IMR-90 (cell line): ENCODE results near the gene EPB41L4A. TPM values are rescaled to one million over a fixed set of nuclear protein-coding genes. Genes with fewer than 3 reads are reported as not detected.
"Not testable (repeated sequence)": the region's sequence is repeated elsewhere in the genome, so short reads cannot be mapped to it uniquely, and the experiment has no call there.

Experiments
- ATAC-seq: fragments of 200-7000 bp; cut with Tn5 transposase; 2 replicates; pipeline ENCODE4 v1.9.1; 2020; ENCODE audit warnings: low read depth, mild to moderate bottlenecking, moderate library complexity
- BruUV-seq: library from RNA; stranded (reverse); fragments of 400-500 nt; replicated peaks from 2 replicates; lab custom pipeline; 2021; lab: Mats Ljungman, UMichigan
- CTCF ChIA-PET: fragments of 300-600 bp; formaldehyde crosslinking; extraction: SDS; loops from one replicate; lab custom pipeline; 2021; ENCODE audit warnings: antibody characterized with exemption; lab: Yijun Ruan, JAX
- POLR2A ChIA-PET: fragments of 300-600 bp; sonication (Branson Sonifier 250); formaldehyde crosslinking; loops from one replicate; lab custom pipeline; 2022; ENCODE audit warnings: antibody characterized with exemption; ENCODE audit not compliant: unreplicated experiment; lab: Charles Lee
- DNase-seq: peaks from one replicate; pipeline ENCODE4 v3.0.0; 2013
- H2AFZ ChIP-seq: replicated peaks from 2 replicates; pipeline ENCODE3; 2013; ENCODE audit warnings: low read length, mild to moderate bottlenecking; ENCODE audit not compliant: poor library complexity
- H2AK5ac ChIP-seq: 2 replicates; pipeline ENCODE4 v1.6.1; 2013; ENCODE audit warnings: low read depth, low read length, inconsistent platforms
- H2AK9ac ChIP-seq: replicated peaks from 2 replicates; pipeline ENCODE3; 2013; ENCODE audit warnings: mild to moderate bottlenecking, low read depth, low read length, moderate library complexity; ENCODE audit not compliant: poor library complexity
- H2BK120ac ChIP-seq: 2 replicates; pipeline ENCODE4 v1.6.1; 2013; ENCODE audit warnings: low read depth, low read length, inconsistent platforms
- H2BK15ac ChIP-seq: 3 replicates; pipeline ENCODE4 v1.6.1; 2013; ENCODE audit warnings: low read depth, low read length, inconsistent platforms
- H2BK20ac ChIP-seq: 2 replicates; pipeline ENCODE4 v1.6.1; 2013; ENCODE audit warnings: low read depth, mild to moderate bottlenecking, inconsistent platforms, low read length, moderate library complexity
- H2BK5ac ChIP-seq: 2 replicates; pipeline ENCODE4 v1.6.1; 2013; ENCODE audit warnings: mild to moderate bottlenecking, low read depth, low read length, inconsistent platforms; ENCODE audit not compliant: poor library complexity, severe bottlenecking
- H3K14ac ChIP-seq: replicated peaks from 2 replicates; pipeline ENCODE4 v1.6.1; 2013; ENCODE audit warnings: low read depth, low read length, inconsistent platforms
- H3K18ac ChIP-seq: 2 replicates; pipeline ENCODE4 v1.6.1; 2013; ENCODE audit warnings: low read depth, low read length, control low read depth
- H3K23ac ChIP-seq: 2 replicates; pipeline ENCODE4 v1.6.1; 2013; ENCODE audit warnings: low read depth, low read length, inconsistent platforms
- H3K27ac ChIP-seq: 2 replicates; pipeline ENCODE4 v1.5.1; 2013; ENCODE audit warnings: mild to moderate bottlenecking, control low read depth, low read length; ENCODE audit not compliant: insufficient read depth
- H3K27me3 ChIP-seq: 2 replicates; pipeline ENCODE4 v1.6.1; 2013; ENCODE audit warnings: low read length; ENCODE audit not compliant: control insufficient read depth, insufficient read depth
- H3K36me3 ChIP-seq: 2 replicates; pipeline ENCODE4 v1.6.1; 2013; ENCODE audit warnings: low read length, mixed read lengths; ENCODE audit not compliant: control insufficient read depth, insufficient read depth
- H3K4ac ChIP-seq: 2 replicates; pipeline ENCODE4 v1.6.1; 2013; ENCODE audit warnings: low read depth, low read length, inconsistent platforms
- H3K4me1 ChIP-seq: 2 replicates; pipeline ENCODE4 v1.6.1; 2013; ENCODE audit warnings: low read length, mixed read lengths; ENCODE audit not compliant: control insufficient read depth, insufficient read depth
- H3K4me2 ChIP-seq: 2 replicates; pipeline ENCODE4 v1.6.1; 2013; ENCODE audit warnings: low read depth, mild to moderate bottlenecking, control low read depth, low read length, moderate library complexity
- H3K4me3 ChIP-seq: 2 replicates; pipeline ENCODE4 v1.5.1; 2013; ENCODE audit warnings: low read depth, mild to moderate bottlenecking, control low read depth, low read length, moderate library complexity; ENCODE audit not compliant: insufficient read depth
- H3K56ac ChIP-seq: 2 replicates; pipeline ENCODE4 v1.6.1; 2013; ENCODE audit warnings: low read length, inconsistent platforms; ENCODE audit not compliant: insufficient read depth; ENCODE audit errors: extremely low read depth
- H3K79me1 ChIP-seq, 2 experiments: 2 replicates each; pipeline ENCODE4 v1.6.1; 2013; ENCODE audit warnings: low read length in 2 of 2, inconsistent platforms in 1 of 2, low read depth in 1 of 2
- H3K9ac ChIP-seq: 2 replicates; pipeline ENCODE4 v1.6.1; 2013; ENCODE audit warnings: low read depth, low read length, control low read depth
- H3K9me1 ChIP-seq: 2 replicates; pipeline ENCODE4 v1.6.1; 2013; ENCODE audit warnings: low read length, inconsistent platforms; ENCODE audit not compliant: insufficient read depth
- H3K9me3 ChIP-seq: 2 replicates; pipeline ENCODE4 v1.6.1; 2013; ENCODE audit warnings: low read length; ENCODE audit not compliant: control insufficient read depth, insufficient read depth
- H4K20me1 ChIP-seq: 2 replicates; pipeline ENCODE4 v1.6.1; 2013; ENCODE audit warnings: low read length, inconsistent platforms; ENCODE audit not compliant: insufficient read depth
- H4K5ac ChIP-seq: 2 replicates; pipeline ENCODE4 v1.6.1; 2013; ENCODE audit warnings: mild to moderate bottlenecking, low read depth, low read length, control low read depth
- H4K8ac ChIP-seq, 2 experiments: 2 replicates each; pipeline ENCODE4 v1.6.1; 2013; ENCODE audit warnings: low read depth in 2 of 2, low read length in 2 of 2, control low read depth in 1 of 2, inconsistent platforms in 1 of 2
- H4K91ac ChIP-seq: 2 replicates; pipeline ENCODE4 v1.6.1; 2013; ENCODE audit warnings: low read depth, low read length, inconsistent platforms; ENCODE audit not compliant: insufficient read depth
- ELK1 ChIP-seq: fragments of 150-350 bp; IDR thresholded peaks from 2 replicates; pipeline ENCODE4 v1.6.1; 2016; ENCODE audit warnings: low read depth, mild to moderate bottlenecking, low read length, moderate library complexity, borderline replicate concordance
- RAD21 ChIP-seq: IDR thresholded peaks from 2 replicates; pipeline ENCODE4 v1.6.1; 2012; ENCODE audit warnings: low read length, improper control_type of control experiment
- SMC3 ChIP-seq: fragments of 150-350 bp; IDR thresholded peaks from 2 replicates; pipeline ENCODE4 v1.6.1; 2016; ENCODE audit warnings: low read depth, mild to moderate bottlenecking, antibody characterized with exemption, low read length, moderate library complexity
- WGBS, 2 experiments: methylation state at CpG; one replicate each; pipeline versions ENCODE4 v1.1.5 to v1.1.7; 2013; ENCODE audit warnings: missing lambda C conversion rate in 2 of 2; ENCODE audit not compliant: insufficient read length in 1 of 2; ENCODE audit errors: extremely low coverage in 2 of 2; 5-methylcytosine and 5-hydroxymethylcytosine counted together
- dilution Hi-C: fragments of 300-500 bp; cut with HindIII; formaldehyde crosslinking; loops from one replicate; pipeline ENCODE4 v1.14.3; 2018; ENCODE audit warnings: low sequenced_read_pairs; ENCODE audit not compliant: unreplicated experiment
- in situ Hi-C: fragments of 300-500 bp; cut with MboI; formaldehyde crosslinking; loops from 3 replicates; pipeline ENCODE4 v1.14.3; 2019; ENCODE audit warnings: low sequenced_read_pairs, inconsistent platforms, mixed read lengths
- intact Hi-C: fragments of 100-400 bp; cut with micrococcal nuclease; formaldehyde crosslinking; loops from 2 replicates; pipeline ENCODE4 v1.10.0; 2022
- polyA plus RNA-seq, 3 experiments: library from polyadenylated mRNA; depleted of rRNA; stranded (reverse); fragments of >200 nt; gene quantifications; 2 replicates each; pipeline ENCODE4 v1.2.3, GENCODE V29; 2012; ENCODE audit warnings: low replicate concordance in 1 of 3
- total RNA-seq: library from RNA; depleted of rRNA; stranded (reverse); fragments of >200 nt; gene quantifications from 2 replicates; pipeline ENCODE4 v1.2.3, GENCODE V29; 2012

EPB41L4A gene
- total and polyA plus RNA-seq, 2 of the 4 experiments (the other 2 are of a cell fraction): under 0.01 to 0.02 TPM

DNA sequence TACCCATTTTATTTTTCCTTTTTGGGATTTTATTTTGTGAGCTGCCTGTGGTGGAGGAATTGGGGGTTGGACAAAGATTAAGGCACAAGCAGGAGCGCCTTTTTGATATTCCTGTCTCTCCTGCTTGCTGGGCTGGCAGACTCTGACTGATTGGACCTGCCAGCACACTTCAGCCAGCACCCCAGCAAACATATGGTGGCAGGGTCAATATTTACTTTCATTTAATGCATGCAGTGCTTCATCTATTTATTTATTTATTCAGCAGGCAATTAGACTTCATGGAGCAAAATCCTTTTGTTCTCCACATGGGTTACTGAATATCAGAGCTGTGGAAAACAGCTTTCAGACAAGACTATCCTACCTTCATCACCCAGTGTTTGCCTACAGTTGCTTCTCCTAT is 48.4 kb upstream of the EPB41L4A start (continued):
- TF ChIP-seq ELK1 (no peak), RAD21 (no peak), SMC3 (no peak)

DNA sequence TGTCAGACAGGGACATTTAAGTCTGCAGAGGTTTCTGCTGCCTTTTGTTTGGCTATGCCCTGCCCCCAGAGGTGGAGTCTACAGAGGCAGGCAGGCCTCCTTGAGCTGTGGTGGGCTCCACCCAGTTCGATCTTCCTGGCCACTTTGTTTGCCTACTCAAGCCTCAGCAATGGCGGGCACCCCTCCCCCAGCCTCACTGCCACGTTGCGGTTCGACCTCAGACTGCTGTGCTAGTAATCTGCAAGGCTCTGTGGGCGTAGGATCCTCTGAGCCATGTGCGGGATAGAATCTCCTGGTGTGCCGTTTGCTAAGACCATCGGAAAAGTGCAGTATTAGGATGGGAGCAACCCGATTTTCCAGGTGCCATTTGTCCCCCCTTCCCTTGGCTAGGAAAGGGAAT is 47.2 kb upstream of the EPB41L4A start:
- H4K20me1 ChIP-seq, dilution Hi-C loops, H2AK5ac ChIP-seq, POLR2A ChIA-PET, BruUV-seq, in situ Hi-C loops, H3K9me1 ChIP-seq, H2BK20ac ChIP-seq, H4K8ac ChIP-seq, H2BK120ac ChIP-seq, H3K4ac ChIP-seq, DNase-seq, H3K14ac ChIP-seq, H3K23ac ChIP-seq, H2AFZ ChIP-seq, H3K36me3 ChIP-seq, H3K4me2 ChIP-seq, H3K18ac ChIP-seq, H3K9ac ChIP-seq, CTCF ChIA-PET, ATAC-seq, intact Hi-C loops, H4K91ac ChIP-seq, H2BK5ac ChIP-seq, H3K56ac ChIP-seq, H3K4me3 ChIP-seq, H3K27me3 ChIP-seq, H2BK15ac ChIP-seq, H3K79me1 ChIP-seq, H3K4me1 ChIP-seq, H2AK9ac ChIP-seq, H4K5ac ChIP-seq, H3K27ac ChIP-seq, H3K9me3 ChIP-seq: not testable (repeated sequence)
- 43% methylated on average over 1 of the region's 10 CpGs; no CpG with 5 or more reads in 1 of the 2 experiments for WGBS, 2 experiments

GRCh38 chr5:112447187-112447760 is 28.2 kb upstream of the EPB41L4A start:
- H3K56ac ChIP-seq, H4K8ac ChIP-seq, CTCF ChIA-PET, intact Hi-C loops, H3K36me3 ChIP-seq, H3K9ac ChIP-seq, H4K91ac ChIP-seq, H3K9me3 ChIP-seq, ATAC-seq, H3K4me3 ChIP-seq, H3K14ac ChIP-seq, H3K27ac ChIP-seq, H3K18ac ChIP-seq, H2BK20ac ChIP-seq, H3K4me1 ChIP-seq, H2AK9ac ChIP-seq, dilution Hi-C loops, H2BK15ac ChIP-seq, H4K5ac ChIP-seq, H3K4me2 ChIP-seq, H3K9me1 ChIP-seq, H2BK5ac ChIP-seq, H2AK5ac ChIP-seq, H4K20me1 ChIP-seq, H2BK120ac ChIP-seq, H3K23ac ChIP-seq, BruUV-seq, POLR2A ChIA-PET, H2AFZ ChIP-seq, H3K4ac ChIP-seq, DNase-seq, H3K27me3 ChIP-seq, in situ Hi-C loops, H3K79me1 ChIP-seq: not testable (repeated sequence)
- no CpG with 5 or more reads among the region's 10 CpGs for WGBS, 2 experiments
